Thyroid gland (tissue), 4 donors: ENCODE measurements around the gene ODAD3. TPM values are rescaled to one million over a fixed set of nuclear protein-coding genes. Genes with fewer than 3 reads are reported as not detected.
"Not testable (repeated sequence)": the region's sequence is repeated elsewhere in the genome, so short reads cannot be mapped to it uniquely, and the experiment has no call there.

Experiments used
- DNase-seq, 2 donors: peaks; one replicate each; pipeline ENCODE4 v3.0.0-alpha.2; 2019
- H3K27ac ChIP-seq, 3 donors: fragments of 200-600 bp; sonication (generic); 1 replicate in 2 of 3; 2 replicates in 1 of 3; pipeline ENCODE4 v1.5.1; 2016 to 2019; ENCODE audit warnings: mild to moderate bottlenecking in 1 of 3, moderate library complexity in 1 of 3
- H3K27me3 ChIP-seq: fragments of 200-600 bp; sonication (generic); one replicate; pipeline ENCODE4 v1.5.1; 2019
- H3K36me3 ChIP-seq, 2 donors: fragments of 200-600 bp; sonication (generic); one replicate each; pipeline ENCODE4 v1.5.1; 2016 to 2019
- H3K4me1 ChIP-seq, 2 donors: fragments of 200-600 bp; sonication (generic); one replicate each; pipeline ENCODE4 v1.5.1; 2017 to 2019
- H3K4me3 ChIP-seq, 3 donors: fragments of 200-600 bp; sonication (generic); replicated peaks in 1 of 3; 1 replicate in 2 of 3; 2 replicates in 1 of 3; pipeline ENCODE4 v1.5.1; 2016; ENCODE audit warnings: mild to moderate bottlenecking in 1 of 3
- H3K9me3 ChIP-seq: fragments of 200-600 bp; sonication (generic); one replicate; pipeline ENCODE4 v1.5.1; 2017
- CTCF ChIP-seq, 6 experiments: fragments of 200-600 bp in 3 of 6; fragments of 450-650 bp in 3 of 6; sonication (generic) in 3 of 6; IDR thresholded peaks; one replicate each; pipeline ENCODE4 v1.5.1; 2016 to 2019; ENCODE audit warnings: antibody characterized with exemption in 6 of 6, mild to moderate bottlenecking in 2 of 6, inconsistent platforms in 1 of 6, moderate library complexity in 1 of 6
- POLR2A ChIP-seq, 2 donors: fragments of 450-650 bp; IDR thresholded peaks; one replicate each; pipeline ENCODE4 v1.6.1; 2017; ENCODE audit warnings: antibody characterized with exemption in 2 of 2, mild to moderate bottlenecking in 2 of 2, moderate library complexity in 1 of 2
- WGBS, 2 donors: methylation state at CpG; one replicate each; pipeline ENCODE4 v1.1.5; 2017; 5-methylcytosine and 5-hydroxymethylcytosine counted together
- intact Hi-C: fragments of 100-400 bp; cut with DNase I; formaldehyde crosslinking; loops from one replicate; pipeline ENCODE4 v1.15.1; 2023
- total RNA-seq, 4 donors: library from RNA; depleted of rRNA; stranded (reverse); fragments of >200 nt; gene quantifications; one replicate each; pipeline ENCODE4 v1.2.3, GENCODE V29; 2016

ODAD3 gene
- total RNA-seq, 4 donors from 2014 or later = 0.96 to 6.8 (median 3.8) TPM

- intact Hi-C loops = loop anchor here (5.0 kb wide), 1 partner anchor 54 kb away; the partner anchor contains the start of genes ODAD3 and PRKCSH
- H3K9me3 ChIP-seq = no peaks in the 10 kb centered on the region
- H3K27me3 ChIP-seq = no peaks in the 10 kb centered on the region
- H3K36me3 ChIP-seq = no peaks in the 10 kb centered on the region
- peaks cover 16 to 50% of the 10 kb centered on the region in 2 donors for H3K4me1 ChIP-seq
- TF ChIP-seq CTCF (IDR thresholded peaks at IDR 0.05) (peak in 5 of 6 experiments; percentile 23 to 56 (median 47)), POLR2A (IDR thresholded peaks at IDR 0.05) (no peak)
- WGBS, 2 donors = 0 to 1% methylated on average over 14 to 16 of the region's 65 CpGs
- peak; percentile 60 to 65 for DNase-seq
- peak overlapping the region in 2 of 3 donors; percentile 5 to 34 for H3K4me3 ChIP-seq
- H3K27ac ChIP-seq = peak overlapping the region in 2 of 3 donors; percentile 57 to 78
Observed at GRCh38 chr19:11382898-11383705, 51.8 kb downstream of the ODAD3 start.

DNA sequence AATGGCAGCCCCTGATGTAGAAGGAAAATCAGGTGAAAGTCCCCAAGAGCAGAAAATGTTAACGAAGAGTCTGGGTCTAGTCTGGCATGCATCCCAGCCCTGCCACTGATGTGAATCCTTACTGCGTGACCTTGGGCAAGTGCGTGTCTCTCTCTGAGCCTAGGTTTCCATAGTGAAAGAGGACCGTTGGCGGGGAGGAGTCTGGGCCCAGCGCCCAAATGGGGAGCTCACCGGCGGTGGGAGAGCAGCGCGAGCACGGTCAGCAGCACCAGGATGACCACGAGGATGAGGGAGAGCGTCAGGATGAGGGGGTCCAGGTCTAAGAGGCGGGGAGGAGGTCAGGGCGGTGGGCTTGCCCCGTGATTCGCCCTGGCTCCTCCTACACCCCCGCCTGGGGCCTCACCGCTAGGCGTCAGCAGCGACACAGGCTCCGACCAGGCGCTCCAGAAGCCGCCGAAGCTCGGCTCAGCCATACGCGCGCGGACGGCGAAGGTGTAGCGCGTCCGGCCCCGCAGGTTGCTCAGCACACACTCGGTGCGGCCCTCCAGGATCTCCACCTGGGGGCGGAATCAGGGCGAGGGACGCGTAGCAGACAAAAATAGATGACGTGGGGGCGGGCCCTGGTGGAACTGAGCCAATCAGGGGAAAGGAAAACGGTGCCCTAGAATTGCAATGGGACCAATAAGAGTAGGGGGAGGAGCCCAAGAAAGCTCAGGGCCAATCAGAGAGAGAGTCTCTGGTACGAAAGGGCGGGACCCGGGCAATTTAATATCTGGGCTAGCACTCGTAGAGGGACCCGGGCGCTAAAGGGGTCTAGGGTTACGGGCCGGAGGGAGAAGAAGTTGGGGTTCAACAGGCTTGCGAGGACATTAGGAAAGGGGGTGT lies 54.0 kb downstream of the ODAD3 start:
- WGBS, 2 donors = 4 to 5% methylated on average over 33 to 47 of the region's 54 CpGs
- Histone ChIP-seq H3K9me3 (no peaks in the 10 kb centered on the region), H3K27ac (peak overlapping the region; percentile 78 to 95 (median 86)), H3K27me3 (no peaks in the 10 kb centered on the region), H3K4me1 (peaks cover 26 to 72% of the 10 kb centered on the region in 2 donors), H3K36me3 (no peaks in the 10 kb centered on the region), H3K4me3 (peak overlapping the region; percentile 22 to 44 (median 34))
- TF ChIP-seq CTCF (IDR thresholded peaks at IDR 0.05) = peak; percentile 40 to 90 (median 76)
- peak in 1 of 2 donors; percentile 96 for TF ChIP-seq POLR2A (IDR thresholded peaks at IDR 0.05)
- peak; percentile 98 for DNase-seq
- intact Hi-C loops = loop anchor here (5.0 kb wide), 1 partner anchor 56 kb away; the partner anchor contains the start of genes ODAD3 and PRKCSH

- Histone ChIP-seq H3K36me3 (no peaks in the 10 kb centered on the region), H3K4me1 (peaks cover 32 to 76% of the 10 kb centered on the region in 2 donors), H3K27ac (peak overlapping the region in 2 of 3 donors; percentile 86 to 95), H3K4me3 (no peak overlapping the region), H3K9me3 (no peaks in the 10 kb centered on the region), H3K27me3 (no peaks in the 10 kb centered on the region)
- intact Hi-C loops = loop anchor here (5.0 kb wide), 1 partner anchor 57 kb away; the partner anchor contains the start of genes ODAD3 and PRKCSH
- 91 to 93% methylated on average over 6 to 7 of the region's 7 CpGs for WGBS, 2 donors
- no peak for DNase-seq
- no peak for TF ChIP-seq POLR2A (IDR thresholded peaks at IDR 0.05)
- no peak for TF ChIP-seq CTCF (IDR thresholded peaks at IDR 0.05)
Observed at GRCh38 chr19:11379857-11380350, 55.0 kb downstream of the ODAD3 start.

DNA sequence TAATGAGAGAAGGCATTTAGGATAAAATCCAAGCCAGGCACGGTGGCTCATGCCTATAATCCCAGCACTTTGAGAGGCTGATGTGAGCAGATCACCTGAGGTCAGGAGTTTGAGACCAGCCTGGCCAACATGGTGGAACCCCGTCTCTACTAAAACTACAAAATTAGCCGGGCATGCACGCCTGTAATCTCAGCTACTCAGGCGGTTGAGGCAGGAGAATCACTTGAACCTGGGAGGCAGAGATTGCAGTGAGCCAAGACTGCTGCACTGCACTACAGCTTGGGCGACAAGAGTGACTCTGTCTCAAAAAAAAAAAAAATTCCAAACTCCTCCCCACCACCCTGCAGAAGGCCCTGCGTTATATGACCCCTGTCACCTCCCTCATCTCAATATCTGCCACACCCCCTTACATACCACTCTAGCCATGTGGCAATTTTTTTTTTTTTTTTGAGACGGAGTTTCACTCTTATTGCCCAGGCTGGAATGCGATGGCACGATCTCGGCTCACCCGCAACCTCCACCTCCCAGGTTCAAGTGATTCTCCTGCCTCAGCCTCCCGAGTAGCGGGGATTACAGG lies 55.6 kb downstream of the ODAD3 start:
- intact Hi-C loops, H3K27ac ChIP-seq, H3K9me3 ChIP-seq, H3K36me3 ChIP-seq, DNase-seq, H3K27me3 ChIP-seq, H3K4me3 ChIP-seq: not testable (repeated sequence)
- 84 to 87% methylated on average over 14 of the region's 14 CpGs for WGBS, 2 donors
- peaks cover 32 to 71% of the 10 kb centered on the region in 2 donors for H3K4me1 ChIP-seq
